AG10803 (cell line): ENCODE results near the gene SHC4.

ENCODE experiments used
- DNase-seq: peaks from one replicate; pipeline ENCODE4 v3.0.0; 2010; ENCODE audit warnings: low read depth
- H3K4me3 ChIP-seq: 2 replicates; pipeline ENCODE4 v1.5.1; 2011; ENCODE audit warnings: mild to moderate bottlenecking, low read length, control low read depth
- TF ChIP-seq, protein P1 (sequence below): conservative IDR thresholded peaks from 2 replicates; pipeline ENCODE4 v1.5.1; 2011; ENCODE audit warnings: mild to moderate bottlenecking, low read length, control low read depth, inconsistent platforms

The SHC4 gene

GRCh38 chr15:48987142-48987541 lies 23.4 kb upstream of the SHC4 start:
- H3K4me3 ChIP-seq, result no peak overlapping the region
- TF ChIP-seq, protein P1, sequence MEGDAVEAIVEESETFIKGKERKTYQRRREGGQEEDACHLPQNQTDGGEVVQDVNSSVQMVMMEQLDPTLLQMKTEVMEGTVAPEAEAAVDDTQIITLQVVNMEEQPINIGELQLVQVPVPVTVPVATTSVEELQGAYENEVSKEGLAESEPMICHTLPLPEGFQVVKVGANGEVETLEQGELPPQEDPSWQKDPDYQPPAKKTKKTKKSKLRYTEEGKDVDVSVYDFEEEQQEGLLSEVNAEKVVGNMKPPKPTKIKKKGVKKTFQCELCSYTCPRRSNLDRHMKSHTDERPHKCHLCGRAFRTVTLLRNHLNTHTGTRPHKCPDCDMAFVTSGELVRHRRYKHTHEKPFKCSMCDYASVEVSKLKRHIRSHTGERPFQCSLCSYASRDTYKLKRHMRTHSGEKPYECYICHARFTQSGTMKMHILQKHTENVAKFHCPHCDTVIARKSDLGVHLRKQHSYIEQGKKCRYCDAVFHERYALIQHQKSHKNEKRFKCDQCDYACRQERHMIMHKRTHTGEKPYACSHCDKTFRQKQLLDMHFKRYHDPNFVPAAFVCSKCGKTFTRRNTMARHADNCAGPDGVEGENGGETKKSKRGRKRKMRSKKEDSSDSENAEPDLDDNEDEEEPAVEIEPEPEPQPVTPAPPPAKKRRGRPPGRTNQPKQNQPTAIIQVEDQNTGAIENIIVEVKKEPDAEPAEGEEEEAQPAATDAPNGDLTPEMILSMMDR, result no peak
- no peak for DNase-seq

DNA sequence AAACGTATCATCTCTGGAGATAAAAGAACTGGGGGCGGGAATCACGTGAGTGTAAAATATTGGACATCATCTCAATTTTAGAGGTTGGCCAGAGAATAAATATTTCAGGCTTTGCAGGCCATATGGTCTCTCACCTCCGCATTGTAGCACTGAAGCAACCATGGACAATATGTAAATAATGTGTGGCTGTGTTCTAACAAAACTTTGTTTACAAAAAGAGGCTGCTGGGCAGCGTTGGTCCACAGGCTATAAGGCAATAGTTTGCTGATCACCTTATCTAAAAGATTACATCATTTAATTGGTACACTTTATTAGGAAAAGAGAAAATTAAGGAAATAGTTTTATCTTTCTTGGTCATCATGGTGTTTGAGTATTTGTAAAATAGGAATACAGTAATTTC lies 22.5 kb upstream of the SHC4 start:
- no peak for DNase-seq
- TF ChIP-seq, protein P1, result no peak
- H3K4me3 ChIP-seq, result no peak overlapping the region

- H3K4me3 ChIP-seq, result no peak overlapping the region
- TF ChIP-seq, protein P1, result no peak
- DNase-seq, result no peak
Measured at GRCh38 chr15:48985516-48985915, 21.8 kb upstream of the SHC4 start.

GRCh38 chr15:48984811-48985352 lies 21.2 kb upstream of the SHC4 start:
- peak; percentile 67 for DNase-seq
- TF ChIP-seq, protein P1, result no peak
- peak overlapping the region; percentile 11 for H3K4me3 ChIP-seq

DNA sequence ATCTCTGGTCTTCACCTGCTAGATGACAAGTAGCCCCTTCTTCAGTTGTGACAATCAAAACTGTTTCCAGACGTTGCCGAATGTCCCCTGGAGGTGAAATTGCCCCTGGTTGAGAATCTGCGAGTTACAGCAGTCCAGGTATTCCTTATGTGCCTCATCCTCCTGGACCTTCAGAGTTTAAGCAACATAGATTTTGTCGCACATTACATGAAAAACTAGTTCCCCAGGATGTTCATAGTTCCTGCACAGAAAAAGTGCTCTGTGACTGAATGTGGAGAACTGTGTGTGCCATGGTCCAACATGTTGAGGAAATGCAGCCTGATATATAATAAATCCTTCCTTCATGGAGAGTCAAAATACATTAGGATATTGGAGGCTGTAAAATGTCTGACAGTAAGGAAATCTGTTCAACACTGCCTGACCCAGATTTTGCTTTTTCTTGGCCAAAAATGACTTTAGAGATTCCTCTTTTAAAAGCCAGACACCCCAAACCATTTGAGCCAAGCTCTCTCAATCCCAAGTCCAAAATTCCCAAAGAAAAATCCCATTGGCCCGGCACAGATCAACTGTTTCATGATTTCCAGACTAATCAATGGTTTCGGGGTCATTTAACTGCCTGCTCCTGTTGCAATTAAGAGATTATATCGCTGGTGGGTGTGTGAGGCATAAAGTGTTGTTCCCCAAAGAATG lies 20.4 kb upstream of the SHC4 start:
- H3K4me3 ChIP-seq, result no peak overlapping the region
- TF ChIP-seq, protein P1, result no peak
- DNase-seq, result no peak

GRCh38 chr15:48983300-48983699 lies 19.6 kb upstream of the SHC4 start:
- H3K4me3 ChIP-seq, result no peak overlapping the region
- TF ChIP-seq, protein P1, result no peak
- DNase-seq, result no peak

GRCh38 chr15:48981941-48982340 lies 18.2 kb upstream of the SHC4 start:
- DNase-seq, result peak; percentile 32
- TF ChIP-seq, protein P1, result no peak
- H3K4me3 ChIP-seq, result no peak overlapping the region
